Neuronal stem cell (in vitro differentiated cells): ENCODE results near the gene TMEM130.

ENCODE experiments used
- DNase-seq: peaks from one replicate; pipeline ENCODE4 v3.0.0-alpha.2; 2013; ENCODE audit warnings: low spot score
- H2AFZ ChIP-seq: one replicate; pipeline ENCODE4 v1.6.1; 2013; ENCODE audit warnings: mild to moderate bottlenecking, low read length, inconsistent platforms
- H2AK5ac ChIP-seq: 2 replicates; pipeline ENCODE4 v1.6.1; 2013; ENCODE audit warnings: low read depth, mild to moderate bottlenecking, inconsistent platforms, low read length, moderate library complexity, mixed read lengths
- H2BK120ac ChIP-seq: 2 replicates; pipeline ENCODE4 v1.6.1; 2013; ENCODE audit warnings: low read depth, mild to moderate bottlenecking, inconsistent platforms, low read length, moderate library complexity, mixed read lengths
- H2BK12ac ChIP-seq: one replicate; pipeline ENCODE4 v1.6.1; 2013; ENCODE audit warnings: low read length, inconsistent platforms
- H2BK15ac ChIP-seq: 2 replicates; pipeline ENCODE4 v1.6.1; 2013; ENCODE audit warnings: mild to moderate bottlenecking, low read length, inconsistent platforms, mixed read lengths
- H2BK5ac ChIP-seq: one replicate; pipeline ENCODE4 v1.6.1; 2013; ENCODE audit warnings: inconsistent platforms, mild to moderate bottlenecking, low read length, moderate library complexity
- H3K14ac ChIP-seq: one replicate; pipeline ENCODE4 v1.6.1; 2013; ENCODE audit warnings: low read length, inconsistent platforms
- H3K18ac ChIP-seq: 2 replicates; pipeline ENCODE4 v1.6.1; 2013; ENCODE audit warnings: low read length, inconsistent platforms
- H3K23ac ChIP-seq: 2 replicates; pipeline ENCODE4 v1.6.1; 2013; ENCODE audit warnings: low read depth, mild to moderate bottlenecking, mixed read lengths, low read length, inconsistent platforms; ENCODE audit not compliant: poor library complexity
- H3K27ac ChIP-seq: replicated peaks from 3 replicates; pipeline ENCODE4 v1.5.1; 2013; ENCODE audit warnings: low read length, inconsistent platforms
- H3K27me3 ChIP-seq, 3 experiments: 2 replicates each; pipeline ENCODE4 v1.6.1; 2013; ENCODE audit warnings: low read length in 3 of 3, mild to moderate bottlenecking in 2 of 3, inconsistent platforms in 1 of 3, low read depth in 1 of 3, mixed read lengths in 1 of 3, moderate library complexity in 1 of 3; ENCODE audit not compliant: control insufficient read depth in 3 of 3, insufficient read depth in 3 of 3
- H3K36me3 ChIP-seq, 2 donors: replicated peaks in 1 of 2; 2 replicates each; pipeline ENCODE4 v1.6.1; 2013; ENCODE audit warnings: low read length in 2 of 2; ENCODE audit not compliant: control insufficient read depth in 2 of 2, insufficient read depth in 2 of 2
- H3K4ac ChIP-seq: 2 replicates; pipeline ENCODE4 v1.6.1; 2013; ENCODE audit warnings: inconsistent platforms, mild to moderate bottlenecking, low read length, moderate library complexity
- H3K4me1 ChIP-seq, 2 donors: 1 replicate in 1 of 2; 2 replicates in 1 of 2; pipeline ENCODE4 v1.6.1; 2013; ENCODE audit warnings: low read length in 2 of 2, low read depth in 1 of 2; ENCODE audit not compliant: control insufficient read depth in 2 of 2, insufficient read depth in 1 of 2
- H3K4me2 ChIP-seq: one replicate; pipeline ENCODE4 v1.6.1; 2013; ENCODE audit warnings: mild to moderate bottlenecking, low read length, inconsistent platforms; ENCODE audit not compliant: insufficient read depth, poor library complexity, severe bottlenecking
- H3K4me3 ChIP-seq, 2 donors: 2 replicates each; pipeline ENCODE4 v1.5.1; 2013; ENCODE audit warnings: low read length in 2 of 2, mild to moderate bottlenecking in 2 of 2, inconsistent platforms in 1 of 2, moderate library complexity in 1 of 2
- H3K79me1 ChIP-seq: one replicate; pipeline ENCODE4 v1.6.1; 2013; ENCODE audit warnings: low read depth, mild to moderate bottlenecking, inconsistent platforms, low read length, moderate library complexity
- H3K9ac ChIP-seq: one replicate; pipeline ENCODE4 v1.6.1; 2013; ENCODE audit warnings: mild to moderate bottlenecking, low read depth, low read length, inconsistent platforms; ENCODE audit not compliant: poor library complexity
- H3K9me3 ChIP-seq, 2 donors: replicated peaks in 1 of 2; 2 replicates each; pipeline versions ENCODE3 to v1.6.1; 2013; ENCODE audit warnings: low read length in 2 of 2, mild to moderate bottlenecking in 2 of 2, inconsistent platforms in 1 of 2, low read depth in 1 of 2, mixed read lengths in 1 of 2, moderate library complexity in 1 of 2; ENCODE audit not compliant: control insufficient read depth in 2 of 2, insufficient read depth in 1 of 2
- H4K8ac ChIP-seq: one replicate; pipeline ENCODE4 v1.6.1; 2013; ENCODE audit warnings: low read depth, mild to moderate bottlenecking, inconsistent platforms, low read length, moderate library complexity
- H4K91ac ChIP-seq: one replicate; pipeline ENCODE4 v1.6.1; 2013; ENCODE audit warnings: low read length, low read depth, mild to moderate bottlenecking, inconsistent platforms; ENCODE audit not compliant: poor library complexity
- WGBS, 2 donors: extraction: QIAGEN DNeasy Blood & Tissue Kit; methylation state at CpG; one replicate each; pipeline ENCODE4 v1.1.7; 2013; ENCODE audit warnings: missing lambda C conversion rate in 2 of 2, mixed read lengths in 1 of 2; ENCODE audit not compliant: insufficient read length in 2 of 2, insufficient replicate concordance in 1 of 2; ENCODE audit errors: extremely low coverage in 2 of 2; 5-methylcytosine and 5-hydroxymethylcytosine counted together

The TMEM130 gene

DNA sequence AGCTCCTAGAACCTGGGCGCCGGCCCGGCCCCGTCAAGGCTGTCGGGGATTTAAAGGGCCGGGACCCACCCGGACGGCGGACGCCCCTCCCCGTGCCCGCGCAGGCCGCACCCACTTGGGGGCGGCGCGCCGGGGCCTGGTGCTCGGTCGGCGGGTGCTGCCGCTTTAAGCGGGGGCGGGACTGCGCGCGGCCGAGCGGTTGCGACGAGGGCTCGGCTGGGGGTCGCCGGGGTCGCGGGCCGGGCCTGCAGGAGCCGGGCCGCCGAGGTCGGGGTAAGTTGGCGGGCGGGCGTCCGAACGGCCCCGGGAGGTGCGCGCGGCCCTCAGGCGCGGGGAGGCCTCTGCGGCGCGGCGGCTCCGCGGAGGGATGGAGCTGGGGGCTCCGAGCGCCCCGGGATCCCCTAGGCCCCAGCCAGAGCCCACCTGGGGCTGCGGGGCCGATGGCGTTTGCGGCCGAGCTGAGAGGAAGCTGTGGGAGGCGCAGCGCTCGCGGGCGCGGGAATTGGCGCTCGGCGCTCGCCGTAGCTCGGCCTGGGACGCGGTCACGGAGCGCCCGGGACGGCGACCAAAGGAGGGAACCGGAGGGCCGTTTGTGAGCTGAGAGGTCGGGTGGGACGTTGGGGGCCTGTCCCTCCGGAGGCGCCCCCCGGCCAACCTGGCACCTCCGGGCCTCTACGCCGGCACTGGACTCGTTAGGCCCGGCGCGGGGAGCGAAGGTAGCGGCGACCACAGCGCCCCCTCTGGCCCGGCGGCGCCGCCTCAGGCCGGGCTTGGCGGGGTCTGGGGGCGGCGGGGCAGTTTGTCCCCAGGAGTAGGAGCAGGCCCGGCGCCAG lies 8.8 kb upstream of the TMEM130 start, which contains the start of gene TRRAP:
Gene TRRAP (plus strand): TSS at position 168 of the 833 bp plus-strand sequence. CDS start 2,619 bp downstream, outside the sequence.
- peak within 1 kb of the TSS; percentile 100 for H3K18ac ChIP-seq
- peak within 1 kb of the TSS; percentile 95 for H3K9ac ChIP-seq
- peak within 1 kb of the TSS; percentile 85 for H2BK15ac ChIP-seq
- peaks cover 0 to 19% (median 0%) of the 10 kb centered on the region in 3 experiments for H3K27me3 ChIP-seq
- peak within 1 kb of the TSS; percentile 90 for H3K27ac ChIP-seq
- H3K4ac ChIP-seq: no peak within 1 kb of the TSS
- peak within 1 kb of the TSS; percentile 97 for H3K23ac ChIP-seq
- H2AFZ ChIP-seq: peak within 1 kb of the TSS; percentile 99
- H3K4me2 ChIP-seq: peak within 1 kb of the TSS; percentile 77
- H2BK5ac ChIP-seq: peak within 1 kb of the TSS; percentile 93
- peaks cover 11% of the 10 kb centered on the region for H3K79me1 ChIP-seq
- no peaks in the 10 kb centered on the region for H3K9me3 ChIP-seq
- peak; percentile 72 for DNase-seq
- peak within 1 kb of the TSS; percentile 98 for H2BK120ac ChIP-seq
- no peak within 1 kb of the TSS for H4K91ac ChIP-seq
- peak within 1 kb of the TSS; percentile 94 for H3K4me3 ChIP-seq
- H3K36me3 ChIP-seq: peaks cover 10 to 31% of the 10 kb centered on the region in 2 donors
- H4K8ac ChIP-seq: no peak within 1 kb of the TSS
- peak within 1 kb of the TSS; percentile 82 for H3K14ac ChIP-seq
- WGBS, 2 donors: no CpG with 5 or more reads among the region's 113 CpGs
- H2AK5ac ChIP-seq: peak within 1 kb of the TSS; percentile 96
- H2BK12ac ChIP-seq: peak within 1 kb of the TSS; percentile 41
- peaks cover 6 to 12% of the 10 kb centered on the region in 2 donors for H3K4me1 ChIP-seq

DNA sequence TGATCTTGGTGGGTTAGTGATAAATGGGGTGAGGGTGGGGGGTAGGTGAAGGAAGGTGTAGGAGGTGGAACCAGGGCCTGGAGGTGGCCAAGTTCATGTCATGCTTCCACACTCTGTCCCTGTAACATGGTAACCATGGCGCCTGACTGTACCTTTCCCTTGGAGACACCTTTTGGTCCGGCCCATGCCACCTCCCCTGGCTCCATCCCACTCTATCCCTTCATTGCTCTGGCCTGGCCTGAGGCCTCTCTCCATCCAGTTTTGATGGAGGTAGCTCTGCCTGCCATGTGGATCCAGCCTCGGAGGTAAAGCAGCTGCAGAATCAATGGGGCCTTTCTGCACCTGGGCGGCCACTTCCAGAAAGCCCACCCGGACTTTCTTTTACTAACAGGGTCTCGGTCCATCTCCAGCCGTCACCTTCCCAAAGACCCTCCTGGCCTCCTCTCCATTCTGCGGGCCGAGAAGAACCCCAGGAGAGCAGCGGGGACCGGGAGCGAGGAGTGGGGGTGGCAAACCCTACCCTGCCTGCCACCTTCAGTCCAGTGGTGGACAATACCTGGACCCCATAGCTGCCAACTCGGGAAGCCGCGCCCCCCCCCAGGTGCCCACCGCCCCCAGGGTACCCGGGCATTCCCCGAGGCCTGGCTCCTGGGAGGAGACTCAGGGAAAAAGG lies 8.0 kb upstream of the TMEM130 start:
- H2BK120ac ChIP-seq: no peak overlapping the region
- H3K9ac ChIP-seq: no peak overlapping the region
- peaks cover 6 to 12% of the 10 kb centered on the region in 2 donors for H3K4me1 ChIP-seq
- no peak overlapping the region for H2BK12ac ChIP-seq
- no peak overlapping the region for H3K4ac ChIP-seq
- H3K4me3 ChIP-seq: peak overlapping the region; percentile 94
- H3K27me3 ChIP-seq: peaks cover 0 to 19% (median 0%) of the 10 kb centered on the region in 3 experiments
- H2BK15ac ChIP-seq: no peak overlapping the region
- peak overlapping the region; percentile 99 for H2AFZ ChIP-seq
- no peak for DNase-seq
- H3K18ac ChIP-seq: peak overlapping the region; percentile 76
- H3K79me1 ChIP-seq: peaks cover 8% of the 10 kb centered on the region
- peaks cover 9 to 24% of the 10 kb centered on the region in 2 donors for H3K36me3 ChIP-seq
- no peak overlapping the region for H3K23ac ChIP-seq
- peak overlapping the region; percentile 75 for H3K14ac ChIP-seq
- H2AK5ac ChIP-seq: peak overlapping the region; percentile 2
- no peak overlapping the region for H3K27ac ChIP-seq
- H3K9me3 ChIP-seq: no peaks in the 10 kb centered on the region
- peak overlapping the region; percentile 56 for H3K4me2 ChIP-seq
- H4K91ac ChIP-seq: no peak overlapping the region
- H2BK5ac ChIP-seq: no peak overlapping the region
- no peak overlapping the region for H4K8ac ChIP-seq
- no CpG with 5 or more reads among the region's 18 CpGs for WGBS, 2 donors

DNA sequence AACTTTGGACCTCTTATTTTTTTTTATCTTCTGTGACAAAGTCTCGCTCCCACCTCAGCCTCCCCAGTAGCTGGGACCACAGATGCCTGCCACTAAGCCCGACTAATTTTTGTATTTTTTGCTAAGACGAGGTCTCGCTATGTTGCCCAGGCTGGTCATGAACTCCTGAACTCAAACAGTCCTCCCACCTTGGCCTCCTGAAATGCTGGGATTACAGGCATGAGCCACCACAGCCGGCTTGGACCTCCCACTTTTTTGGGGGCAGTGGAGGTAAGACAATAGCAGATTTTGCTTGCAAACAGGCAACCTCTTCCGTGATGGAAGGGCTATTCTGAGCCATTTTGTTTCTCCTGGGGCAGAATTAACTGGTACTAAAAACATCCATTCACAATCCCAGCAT lies 7.3 kb upstream of the TMEM130 start:
- no peak overlapping the region for H3K18ac ChIP-seq
- H3K4me3 ChIP-seq: no peak overlapping the region
- H3K36me3 ChIP-seq: peaks cover 5 to 17% of the 10 kb centered on the region in 2 donors
- no peaks in the 10 kb centered on the region for H3K9me3 ChIP-seq
- no peak overlapping the region for H3K27ac ChIP-seq
- H2BK5ac ChIP-seq: no peak overlapping the region
- no peak for DNase-seq
- H3K4ac ChIP-seq: no peak overlapping the region
- no peak overlapping the region for H2BK15ac ChIP-seq
- peaks cover 6 to 12% of the 10 kb centered on the region in 2 donors for H3K4me1 ChIP-seq
- H2BK12ac ChIP-seq: no peak overlapping the region
- H2AFZ ChIP-seq: no peak overlapping the region
- H2BK120ac ChIP-seq: no peak overlapping the region
- no peak overlapping the region for H3K4me2 ChIP-seq
- H2AK5ac ChIP-seq: no peak overlapping the region
- H3K27me3 ChIP-seq: peaks cover 0 to 19% (median 0%) of the 10 kb centered on the region in 3 experiments
- peaks cover 8% of the 10 kb centered on the region for H3K79me1 ChIP-seq
- no peak overlapping the region for H3K14ac ChIP-seq
- H3K23ac ChIP-seq: no peak overlapping the region
- H4K91ac ChIP-seq: no peak overlapping the region
- H3K9ac ChIP-seq: no peak overlapping the region
- no CpG with 5 or more reads among the region's 6 CpGs for WGBS, 2 donors
- H4K8ac ChIP-seq: no peak overlapping the region

DNA sequence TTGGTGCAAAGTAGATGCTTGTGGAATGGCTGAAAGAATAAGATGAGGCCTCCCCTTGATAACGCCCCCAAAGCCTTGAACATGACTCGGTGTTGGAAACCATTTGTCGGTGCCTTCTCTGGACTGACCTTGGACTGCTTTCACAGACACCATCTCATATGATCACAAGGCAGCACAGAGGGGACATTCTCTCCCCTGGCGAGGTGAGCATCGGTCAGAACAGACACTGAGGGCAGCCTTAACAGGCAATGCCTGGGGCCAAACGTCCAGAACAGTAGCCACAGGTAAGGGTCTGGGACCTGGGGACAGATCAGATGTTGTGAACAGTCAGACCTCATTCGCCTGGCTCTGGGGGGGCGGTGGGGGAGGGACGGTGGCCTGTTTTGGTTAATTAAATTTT lies 5.7 kb upstream of the TMEM130 start:
- Histone ChIP-seq H3K4me2 (no peak overlapping the region), H3K9ac (peak overlapping the region; percentile 57), H3K18ac (no peak overlapping the region), H3K14ac (no peak overlapping the region), H2AFZ (no peak overlapping the region), H2BK12ac (no peak overlapping the region), H3K4me3 (no peak overlapping the region), H2AK5ac (peak overlapping the region; percentile 30), H3K79me1 (peaks cover 7% of the 10 kb centered on the region), H4K91ac (no peak overlapping the region), H3K36me3 (peaks cover 0 to 2% of the 10 kb centered on the region in 2 donors), H4K8ac (no peak overlapping the region), H3K9me3 (no peaks in the 10 kb centered on the region), H2BK120ac (no peak overlapping the region), H3K4ac (no peak overlapping the region), H3K4me1 (peaks cover 6 to 17% of the 10 kb centered on the region in 2 donors), H3K27ac (no peak overlapping the region), H2BK5ac (no peak overlapping the region), H3K23ac (no peak overlapping the region), H3K27me3 (peaks cover 0 to 31% (median 6%) of the 10 kb centered on the region in 3 experiments), H2BK15ac (no peak overlapping the region)
- no CpG with 5 or more reads among the region's 9 CpGs for WGBS, 2 donors
- DNase-seq: no peak
